Umbilical cord (tissue), 1 donor: ENCODE measurements around the gene ZC3H14. TPM values are rescaled to one million over a fixed set of nuclear protein-coding genes. Genes with fewer than 3 reads are reported as not detected.

Experiments used
- total RNA-seq: library from RNA; depleted of rRNA; stranded (reverse); fragments of >200 nt; gene quantifications from one replicate; pipeline ENCODE4 v1.2.3, GENCODE V29; 2014; ENCODE audit warnings: low replicate concordance; ENCODE audit not compliant: insufficient read depth

The ZC3H14 gene
- total RNA-seq, 1 donor from 2014 or later = 66.0 TPM

Other genes starting within 250 kb of the ZC3H14 start
- 2.9 TPM for gene KCNK10, start 239.8 kb upstream of the ZC3H14 start, total RNA-seq
- gene SPATA7, start 177.4 kb upstream of the ZC3H14 start, total RNA-seq = 27.7 TPM
- gene PTPN21, start 8.0 kb upstream of the ZC3H14 start, total RNA-seq = 15.4 TPM
- 2.6 TPM for gene EML5, start 229.9 kb downstream of the ZC3H14 start, total RNA-seq